ENCODE results near the gene PDIA6. TPM values are rescaled to one million over a fixed set of nuclear protein-coding genes. Genes with fewer than 3 reads are reported as not detected.

Gene PDIA6
- total RNA-seq, 1 experiment from 2014 or later, result 317 TPM

- H3K27ac Mint-ChIP-seq (ENCODE audit: unreplicated experiment), result no peak overlapping the region
- CTCF ChIA-PET, result interaction anchor here (0.7 to 1.3 kb wide), 2 partner anchors 10 to 91 kb away, joined by 3 to 4 read pairs; no protein-coding TSS in a partner anchor
These were observed 71.4 kb downstream of the PDIA6 start for GRCh38 chr2:10741139-10741538.

GRCh38 chr2:10740226-10740625 is 72.4 kb downstream of the PDIA6 start:
- DNase-seq, result no peak
- no TSS peak for BruUV-seq (replicated peaks)
- peaks cover 9% of the 10 kb centered on the region for H3K27me3 Mint-ChIP-seq (ENCODE audit: unreplicated experiment)
- CTCF ChIA-PET, result interaction anchor here (0.7 to 1.3 kb wide), 3 partner anchors 10 to 483 kb away, joined by 3 to 4 read pairs (median 3); no protein-coding TSS in a partner anchor
- H3K4me3 Mint-ChIP-seq (ENCODE audit: low read depth, unreplicated experiment), result no peak overlapping the region
- intact Hi-C loops (cut with micrococcal nuclease; ENCODE audit: unreplicated experiment), result no loop called here
- no peak for TF ChIP-seq CTCF (IDR thresholded peaks at IDR 0.05; ENCODE audit: unreplicated experiment)
- H3K9me3 Mint-ChIP-seq (ENCODE audit: low read depth, unreplicated experiment), result no peaks in the 10 kb centered on the region
- H3K36me3 Mint-ChIP-seq (ENCODE audit: insufficient read depth, unreplicated experiment), result no peaks in the 10 kb centered on the region
- H3K27ac Mint-ChIP-seq (ENCODE audit: unreplicated experiment), result no peak overlapping the region
- no peaks in the 10 kb centered on the region for H3K4me1 Mint-ChIP-seq (ENCODE audit: low read depth, unreplicated experiment)

More at GRCh38 chr2:10741139-10741538, 71.4 kb downstream of the PDIA6 start:
- H3K4me1 Mint-ChIP-seq (ENCODE audit: low read depth, unreplicated experiment), result no peaks in the 10 kb centered on the region
- no peak for TF ChIP-seq CTCF (IDR thresholded peaks at IDR 0.05; ENCODE audit: unreplicated experiment)
- no TSS peak for BruUV-seq (replicated peaks)
- no peaks in the 10 kb centered on the region for H3K36me3 Mint-ChIP-seq (ENCODE audit: insufficient read depth, unreplicated experiment)
- H3K4me3 Mint-ChIP-seq (ENCODE audit: low read depth, unreplicated experiment), result no peak overlapping the region
- DNase-seq, result no peak
- peaks cover 9% of the 10 kb centered on the region for H3K27me3 Mint-ChIP-seq (ENCODE audit: unreplicated experiment)
- intact Hi-C loops (cut with micrococcal nuclease; ENCODE audit: unreplicated experiment), result no loop called here
- no peaks in the 10 kb centered on the region for H3K9me3 Mint-ChIP-seq (ENCODE audit: low read depth, unreplicated experiment)

- CTCF ChIA-PET, result no interaction called here
- intact Hi-C loops (cut with micrococcal nuclease; ENCODE audit: unreplicated experiment), result no loop called here
These were observed 74.4 kb downstream of the PDIA6 start for GRCh38 chr2:10738192-10738591.

GRCh38 chr2:10733980-10734379 is 78.6 kb downstream of the PDIA6 start:
- CTCF ChIA-PET, result no interaction called here
- Mint-ChIP-seq H3K4me3 (ENCODE audit: low read depth, unreplicated experiment) (no peak overlapping the region), H3K27ac (ENCODE audit: unreplicated experiment) (no peak overlapping the region), H3K9me3 (ENCODE audit: low read depth, unreplicated experiment) (no peaks in the 10 kb centered on the region), H3K27me3 (ENCODE audit: unreplicated experiment) (peaks cover 25% of the 10 kb centered on the region), H3K4me1 (ENCODE audit: low read depth, unreplicated experiment) (no peaks in the 10 kb centered on the region), H3K36me3 (ENCODE audit: insufficient read depth, unreplicated experiment) (no peaks in the 10 kb centered on the region)
- no peak for TF ChIP-seq CTCF (IDR thresholded peaks at IDR 0.05; ENCODE audit: unreplicated experiment)
- BruUV-seq (replicated peaks), result no TSS peak
- no peak for DNase-seq
- intact Hi-C loops (cut with micrococcal nuclease; ENCODE audit: unreplicated experiment), result no loop called here

More at GRCh38 chr2:10738192-10738591, 74.4 kb downstream of the PDIA6 start:
- no TSS peak for BruUV-seq (replicated peaks)
- no peaks in the 10 kb centered on the region for H3K4me1 Mint-ChIP-seq (ENCODE audit: low read depth, unreplicated experiment)
- peaks cover 26% of the 10 kb centered on the region for H3K27me3 Mint-ChIP-seq (ENCODE audit: unreplicated experiment)
- H3K4me3 Mint-ChIP-seq (ENCODE audit: low read depth, unreplicated experiment), result no peak overlapping the region
- TF ChIP-seq CTCF (IDR thresholded peaks at IDR 0.05; ENCODE audit: unreplicated experiment), result no peak
- no peaks in the 10 kb centered on the region for H3K36me3 Mint-ChIP-seq (ENCODE audit: insufficient read depth, unreplicated experiment)
- H3K9me3 Mint-ChIP-seq (ENCODE audit: low read depth, unreplicated experiment), result no peaks in the 10 kb centered on the region
- no peak for DNase-seq
- no peak overlapping the region for H3K27ac Mint-ChIP-seq (ENCODE audit: unreplicated experiment)
